Keratinocyte (primary cell): ENCODE data around the gene TTC28. TPM values are rescaled to one million over a fixed set of nuclear protein-coding genes. Genes with fewer than 3 reads are reported as not detected.

Experiments used
- DNase-seq: peaks from one replicate; pipeline ENCODE4 v3.0.0-alpha.2; 2011; ENCODE audit warnings: low read depth, missing footprints, low spot score
- FAIRE-seq: peaks from 2 replicates; lab custom pipeline; 2011; peaks lifted over from hg19 to GRCh38; lab: Jason Lieb, UNC
- H2AFZ ChIP-seq: 2 replicates; pipeline ENCODE4 v1.6.0; 2012; ENCODE audit warnings: low read length, control low read depth, inconsistent platforms; ENCODE audit not compliant: control insufficient read depth
- H3K27ac ChIP-seq: 2 replicates; pipeline ENCODE4 v1.5.1; 2011; ENCODE audit warnings: low read length; ENCODE audit not compliant: control insufficient read depth, insufficient read depth
- H3K27me3 ChIP-seq: 3 replicates; pipeline ENCODE4 v1.6.0; 2011; ENCODE audit warnings: low read length; ENCODE audit not compliant: control insufficient read depth, insufficient read depth; ENCODE audit errors: extremely low read depth
- H3K36me3 ChIP-seq, 2 experiments: 2 replicates in 1 of 2; 3 replicates in 1 of 2; pipeline ENCODE4 v1.5.1; 2011; ENCODE audit warnings: low read length in 2 of 2, mild to moderate bottlenecking in 1 of 2; ENCODE audit not compliant: control insufficient read depth in 2 of 2, insufficient read depth in 2 of 2; ENCODE audit errors: extremely low read depth in 1 of 2
- H3K4me1 ChIP-seq: 3 replicates; pipeline ENCODE4 v1.5.1; 2011; ENCODE audit warnings: low read length; ENCODE audit not compliant: control insufficient read depth, insufficient read depth; ENCODE audit errors: extremely low read depth
- H3K4me2 ChIP-seq: 3 replicates; pipeline ENCODE4 v1.6.0; 2011; ENCODE audit warnings: low read depth, low read length; ENCODE audit not compliant: control insufficient read depth, insufficient read depth; ENCODE audit errors: extremely low read depth
- H3K4me3 ChIP-seq, 3 experiments: fragments of 200-600 bp in 1 of 3; sonication (generic) in 1 of 3; 2 replicates in 2 of 3; 3 replicates in 1 of 3; pipeline ENCODE4 v1.5.1; 2011 to 2016; ENCODE audit warnings: low read length in 3 of 3, mild to moderate bottlenecking in 3 of 3, control low read depth in 2 of 3, inconsistent platforms in 1 of 3, low read depth in 1 of 3, mixed read lengths in 1 of 3, mixed run types in 1 of 3, moderate library complexity in 1 of 3; ENCODE audit not compliant: control insufficient read depth in 2 of 3, insufficient read depth in 2 of 3; ENCODE audit errors: extremely low read depth in 1 of 3
- H3K79me2 ChIP-seq: 2 replicates; pipeline ENCODE4 v1.6.0; 2012; ENCODE audit warnings: low read length; ENCODE audit not compliant: control insufficient read depth, insufficient read depth
- H3K9ac ChIP-seq: 3 replicates; pipeline ENCODE4 v1.6.0; 2011; ENCODE audit warnings: low read length; ENCODE audit not compliant: control insufficient read depth, insufficient read depth; ENCODE audit errors: extremely low read depth
- H3K9me1 ChIP-seq: 3 replicates; pipeline ENCODE4 v1.6.0; 2011; ENCODE audit warnings: low read length; ENCODE audit not compliant: control insufficient read depth, insufficient read depth; ENCODE audit errors: extremely low read depth
- H3K9me3 ChIP-seq: 2 replicates; pipeline ENCODE4 v1.5.1; 2012; ENCODE audit warnings: low read depth, low read length; ENCODE audit not compliant: control insufficient read depth
- H4K20me1 ChIP-seq: 3 replicates; pipeline ENCODE4 v1.6.0; 2011; ENCODE audit warnings: low read length; ENCODE audit not compliant: control insufficient read depth, insufficient read depth; ENCODE audit errors: extremely low read depth
- CTCF ChIP-seq, 3 experiments: IDR thresholded peaks in 1 of 3; conservative IDR thresholded peaks in 1 of 3; optimal IDR thresholded peaks in 1 of 3; 2 replicates in 2 of 3; 3 replicates in 1 of 3; pipeline versions ENCODE3 to v1.5.1; 2011; ENCODE audit warnings: low read length in 3 of 3, mild to moderate bottlenecking in 3 of 3, moderate library complexity in 2 of 3, control low read depth in 1 of 3, inconsistent platforms in 1 of 3; ENCODE audit not compliant: insufficient read depth in 2 of 3; ENCODE audit errors: extremely low read depth in 1 of 3
- EZH2 ChIP-seq: IDR thresholded peaks from one replicate; pipeline ENCODE4 v1.6.1; 2012; ENCODE audit warnings: inconsistent platforms, mild to moderate bottlenecking, low read length, moderate library complexity
- dilution Hi-C: fragments of 300-500 bp; cut with MboI; formaldehyde crosslinking; loops from one replicate; pipeline ENCODE4 v1.7.0; 2020; ENCODE audit warnings: low sequenced_read_pairs; ENCODE audit not compliant: extremely low pct_ligation_motif_present
- polyA plus RNA-seq, 5 experiments: library from polyadenylated mRNA; depleted of rRNA in 3 of 5; stranded (reverse) in 3 of 5; stranded (forward) in 1 of 5; unstranded in 1 of 5; fragments of >200 nt; gene quantifications; 1 replicate in 1 of 5; 2 replicates in 3 of 5; 3 replicates in 1 of 5; pipeline versions ENCODE4 v1.2.1 to v1.2.3, GENCODE V29; 2011 to 2012; ENCODE audit warnings: missing spikeins in 2 of 5, low read depth in 1 of 5, low replicate concordance in 1 of 5

The TTC28 gene
- polyA plus RNA-seq, 1 donor (not counting 4 experiments of a cell fraction or from before 2014, with no cell fraction given): 0.66 TPM

GRCh38 chr22:27962268-27963044, 717.2 kb downstream of the TTC28 start:
- no peaks in the 10 kb centered on the region for H3K9me3 ChIP-seq
- no peak overlapping the region for H3K4me2 ChIP-seq
- no peaks in the 10 kb centered on the region for H3K36me3 ChIP-seq
- H2AFZ ChIP-seq: no peak overlapping the region
- H3K27me3 ChIP-seq: no peaks in the 10 kb centered on the region
- TF ChIP-seq CTCF (optimal IDR thresholded peaks at IDR 0.05 in 1 of 3, IDR thresholded peaks at IDR 0.05 in 1 of 3, conservative IDR thresholded peaks at IDR 0.05 in 1 of 3; ENCODE audit: extremely low read depth in 1 of 3, insufficient read depth in 2 of 3, low read length in 3 of 3) (no peak), EZH2 (no peak)
- H3K4me1 ChIP-seq: no peaks in the 10 kb centered on the region
- no peaks in the 10 kb centered on the region for H3K79me2 ChIP-seq
- no peak overlapping the region for H3K4me3 ChIP-seq
- H4K20me1 ChIP-seq: no peaks in the 10 kb centered on the region
- H3K9ac ChIP-seq: no peak overlapping the region
- H3K27ac ChIP-seq: no peak overlapping the region
- FAIRE-seq (no peak), DNase-seq (no peak)
- dilution Hi-C loops: no loop called here
- no peaks in the 10 kb centered on the region for H3K9me1 ChIP-seq

- Histone ChIP-seq H3K27me3 (no peaks in the 10 kb centered on the region), H4K20me1 (no peaks in the 10 kb centered on the region), H3K9me3 (no peaks in the 10 kb centered on the region), H3K9ac (no peak overlapping the region), H2AFZ (no peak overlapping the region), H3K4me2 (no peak overlapping the region), H3K4me1 (no peaks in the 10 kb centered on the region), H3K4me3 (no peak overlapping the region), H3K27ac (no peak overlapping the region), H3K9me1 (no peaks in the 10 kb centered on the region), H3K79me2 (no peaks in the 10 kb centered on the region), H3K36me3 (no peaks in the 10 kb centered on the region)
- dilution Hi-C loops: no loop called here
- FAIRE-seq: no peak
- TF ChIP-seq EZH2: no peak
- no peak for TF ChIP-seq CTCF (optimal IDR thresholded peaks at IDR 0.05 in 1 of 3, IDR thresholded peaks at IDR 0.05 in 1 of 3, conservative IDR thresholded peaks at IDR 0.05 in 1 of 3; ENCODE audit: extremely low read depth in 1 of 3, insufficient read depth in 2 of 3, low read length in 3 of 3)
- no peak for DNase-seq
These were observed 718.0 kb downstream of the TTC28 start for GRCh38 chr22:27961680-27962079.
